HepG2 (cell line): ENCODE measurements around the gene ANXA11. TPM values are rescaled to one million over a fixed set of nuclear protein-coding genes. Genes with fewer than 3 reads are reported as not detected.

Experiments used
- ATAC-seq: fragments of 200-7000 bp; cut with Tn5 transposase; 3 replicates; pipeline ENCODE4 v1.9.1; 2020; ENCODE audit warnings: mild to moderate bottlenecking, moderate library complexity
- BruUV-seq: library from RNA; stranded (reverse); fragments of 400-500 nt; replicated peaks from 2 replicates; lab custom pipeline; 2021; lab: Mats Ljungman, UMichigan
- CTCF ChIA-PET: fragments of 300-600 bp; formaldehyde crosslinking; extraction: SDS; loops from one replicate; lab custom pipeline; 2021; ENCODE audit warnings: low total read pairs, inconsistent platforms, low intra/inter-chr PET ratio; lab: Yijun Ruan, JAX
- POLR2A ChIA-PET: fragments of 350-600 bp; sonication (Branson Sonifier 250); formaldehyde crosslinking; loops from one replicate; lab custom pipeline; 2020; ENCODE audit warnings: antibody characterized with exemption, inconsistent platforms; lab: Yijun Ruan, JAX
- DNase-seq: peaks from one replicate; pipeline ENCODE4 v3.0.0-alpha.2; 2015; ENCODE audit warnings: low spot score
- FAIRE-seq: peaks from 3 replicates; lab custom pipeline; 2011; peaks lifted over from hg19 to GRCh38; lab: Jason Lieb, UNC
- H2AFZ ChIP-seq: one replicate; pipeline ENCODE4 v1.6.1; 2011; ENCODE audit warnings: low read length, inconsistent platforms
- H3K27ac ChIP-seq: fragments of 300-600 bp; 3 replicates; pipeline ENCODE4 v1.8.0; 2011; ENCODE audit warnings: mixed run types, mild to moderate bottlenecking, mixed read lengths, low read length, inconsistent platforms; ENCODE audit not compliant: insufficient read depth; ENCODE audit errors: extremely low read length
- H3K27me3 ChIP-seq, 2 experiments: fragments of 200-600 bp in 1 of 2; 2 replicates in 1 of 2; 3 replicates in 1 of 2; pipeline versions ENCODE4 v1.6.0 to v1.8.0; 2011; ENCODE audit warnings: low read length in 2 of 2, mild to moderate bottlenecking in 2 of 2, moderate library complexity in 2 of 2, inconsistent platforms in 1 of 2; ENCODE audit not compliant: insufficient read depth in 2 of 2, control insufficient read depth in 1 of 2
- H3K36me3 ChIP-seq, 2 experiments: fragments of 200-600 bp in 1 of 2; replicated peaks in 1 of 2; 2 replicates in 1 of 2; 3 replicates in 1 of 2; pipeline versions ENCODE4 v1.5.1 to v1.8.0; 2011; ENCODE audit warnings: low read length in 2 of 2, inconsistent platforms in 1 of 2; ENCODE audit not compliant: insufficient read depth in 2 of 2, control insufficient read depth in 1 of 2
- H3K4me1 ChIP-seq: 2 replicates; pipeline ENCODE4 v1.5.1; 2012; ENCODE audit warnings: low read length, inconsistent platforms; ENCODE audit not compliant: insufficient read depth
- H3K4me2 ChIP-seq: 2 replicates; pipeline ENCODE4 v1.6.0; 2011; ENCODE audit warnings: low read depth, low read length, inconsistent platforms
- H3K4me3 ChIP-seq, 3 experiments: fragments of 200-600 bp in 1 of 3; sonication (generic), shearing (Covaris generic) in 1 of 3; replicated peaks in 1 of 3; 2 replicates each; pipeline ENCODE4 v1.5.1; 2011 to 2016; ENCODE audit warnings: low read length in 3 of 3, inconsistent platforms in 2 of 3, low read depth in 2 of 3, mild to moderate bottlenecking in 2 of 3, control low read depth in 1 of 3, mixed read lengths in 1 of 3; ENCODE audit not compliant: insufficient read depth in 1 of 3
- H3K79me2 ChIP-seq: one replicate; pipeline ENCODE4 v1.6.1; 2011; ENCODE audit warnings: low read length, inconsistent platforms; ENCODE audit not compliant: insufficient read depth
- H3K9ac ChIP-seq: 2 replicates; pipeline ENCODE4 v1.6.0; 2011; ENCODE audit warnings: mild to moderate bottlenecking, low read depth, low read length, inconsistent platforms; ENCODE audit not compliant: insufficient read depth
- H3K9me3 ChIP-seq: 2 replicates; pipeline ENCODE4 v1.5.1; 2012; ENCODE audit warnings: mild to moderate bottlenecking, low read length
- H4K20me1 ChIP-seq: 2 replicates; pipeline ENCODE4 v1.6.0; 2011; ENCODE audit warnings: inconsistent platforms, mild to moderate bottlenecking, low read length, moderate library complexity; ENCODE audit not compliant: insufficient read depth
- CBX5 ChIP-seq: sonication (generic); formaldehyde crosslinking; IDR thresholded peaks from 2 replicates; pipeline ENCODE4 v1.4.0; 2020; ENCODE audit warnings: missing genetic modification reagents, borderline replicate concordance
- NCOA1 ChIP-seq: sonication (generic); formaldehyde crosslinking; IDR thresholded peaks from 2 replicates; pipeline ENCODE4 v1.9.0; 2021; ENCODE audit warnings: missing genetic modification reagents
- NPAS2 ChIP-seq: sonication (generic); formaldehyde crosslinking; IDR thresholded peaks from 2 replicates; pipeline ENCODE4 v1.8.0; 2022; ENCODE audit warnings: mild to moderate bottlenecking, missing genetic modification reagents, borderline replicate concordance
- RBM22 ChIP-seq: fragments of 200-400 bp; formaldehyde crosslinking; optimal IDR thresholded peaks from 2 replicates; pipeline ENCODE3; 2017; ENCODE audit warnings: mild to moderate bottlenecking, low read length, moderate library complexity
- SMAD3 ChIP-seq: sonication (generic); formaldehyde crosslinking; IDR thresholded peaks from 2 replicates; pipeline ENCODE4 v1.4.0; 2020; ENCODE audit warnings: missing genetic modification reagents
- SYNCRIP ChIP-seq: fragments of 200-400 bp; formaldehyde crosslinking; IDR thresholded peaks from 2 replicates; pipeline ENCODE4 v1.6.1; 2018; ENCODE audit warnings: mild to moderate bottlenecking, low read depth, low read length; ENCODE audit not compliant: insufficient read depth
- TAF15 ChIP-seq: fragments of 200-400 bp; formaldehyde crosslinking; IDR thresholded peaks from one replicate; pipeline ENCODE4 v1.6.1; 2018; ENCODE audit warnings: mild to moderate bottlenecking, low read depth, low read length; ENCODE audit not compliant: poor library complexity, severe bottlenecking
- ZNF691 ChIP-seq: sonication (generic); formaldehyde crosslinking; IDR thresholded peaks from 2 replicates; pipeline ENCODE4 v1.4.0; 2020; ENCODE audit warnings: missing genetic modification reagents, low read depth, mild to moderate bottlenecking, borderline replicate concordance
- WGBS: methylation state at CpG from one replicate; pipeline ENCODE4 v1.1.6; 2017; ENCODE audit warnings: low lambda C conversion rate; 5-methylcytosine and 5-hydroxymethylcytosine counted together
- in situ Hi-C: cut with HindIII; loops from 2 replicates; pipeline ENCODE4 v1.10.0; 2017; ENCODE audit warnings: low pct_unique_long_range_greater_than_20kb; ENCODE audit not compliant: extremely low pct_ligation_motif_present
- intact Hi-C: fragments of 100-400 bp; cut with micrococcal nuclease; formaldehyde crosslinking; loops from one replicate; pipeline ENCODE4 v1.10.0; 2022; ENCODE audit not compliant: unreplicated experiment
- polyA plus RNA-seq, 8 experiments: library from polyadenylated mRNA; depleted of rRNA in 3 of 8; stranded (reverse) in 7 of 8; unstranded in 1 of 8; fragments of >200 nt; fragmentation: Illumina TruSeq in 4 of 8; extraction: Trizol in 4 of 8; gene quantifications; 2 replicates each; pipeline versions ENCODE4 v1.2.1 to v1.2.3, GENCODE V29; 2011 to 2016; ENCODE audit warnings: low read depth in 4 of 8, missing spikeins in 1 of 8, mixed read lengths in 1 of 8; ENCODE audit not compliant: insufficient read depth in 1 of 8
- total RNA-seq, 5 experiments: library from RNA; depleted of rRNA; stranded (reverse); fragments of >200 nt; fragmentation: Illumina TruSeq; extraction: Trizol; gene quantifications; 2 replicates each; pipeline ENCODE4 v1.2.3, GENCODE V29; 2016; ENCODE audit warnings: low read depth in 1 of 5

ANXA11 gene
- total and polyA plus RNA-seq, 2 of the 13 experiments (the other 11 are each of a cell fraction or from before 2014, with no cell fraction given), result 30.6 to 51.5 TPM

GRCh38 chr10:80183436-80183835 is 21.9 kb downstream of the ANXA11 start:
- no peak overlapping the region for H3K27ac ChIP-seq
- ChIA-PET CTCF (no interaction called here), POLR2A (no interaction called here)
- peaks cover 14% of the 10 kb centered on the region for H3K4me1 ChIP-seq
- BruUV-seq, result no TSS peak
- ATAC-seq, result no peak
- peaks cover 8% of the 10 kb centered on the region for H4K20me1 ChIP-seq
- no peak overlapping the region for H3K4me3 ChIP-seq
- no peak overlapping the region for H2AFZ ChIP-seq
- FAIRE-seq, result no peak
- H3K79me2 ChIP-seq, result peaks cover 20% of the 10 kb centered on the region
- no peaks in the 10 kb centered on the region for H3K36me3 ChIP-seq
- no peaks in the 10 kb centered on the region for H3K27me3 ChIP-seq
- WGBS, result 93% methylated on average over 4 of the region's 4 CpGs
- H3K4me2 ChIP-seq, result no peak overlapping the region
- H3K9ac ChIP-seq, result no peak overlapping the region
- no peaks in the 10 kb centered on the region for H3K9me3 ChIP-seq
- in situ Hi-C loops (no loop called here), intact Hi-C loops (no loop called here)
- DNase-seq, result no peak
- no peak for TF ChIP-seq SMAD3 (CRISPR knock-in tag)
- no peak for TF ChIP-seq NPAS2
- TF ChIP-seq TAF15, result no peak
- TF ChIP-seq NCOA1 (CRISPR knock-in tag), result no peak
- TF ChIP-seq CBX5 (CRISPR knock-in tag), result no peak
- TF ChIP-seq SYNCRIP, result no peak

GRCh38 chr10:80182986-80183385 is 22.4 kb downstream of the ANXA11 start:
- Histone ChIP-seq H4K20me1 (peaks cover 8% of the 10 kb centered on the region), H3K79me2 (peaks cover 22% of the 10 kb centered on the region), H3K27ac (no peak overlapping the region), H3K9me3 (no peaks in the 10 kb centered on the region), H3K4me1 (peaks cover 16% of the 10 kb centered on the region), H3K4me3 (no peak overlapping the region), H3K27me3 (no peaks in the 10 kb centered on the region), H3K9ac (no peak overlapping the region), H3K4me2 (no peak overlapping the region), H2AFZ (no peak overlapping the region), H3K36me3 (no peaks in the 10 kb centered on the region)
- no TSS peak for BruUV-seq
- ChIA-PET POLR2A (no interaction called here), CTCF (no interaction called here)
- no peak for FAIRE-seq
- in situ Hi-C loops, result no loop called here
- no peak for ATAC-seq
- intact Hi-C loops, result no loop called here
- no peak for DNase-seq
- 100% methylated on average over 4 of the region's 6 CpGs for WGBS
- TF ChIP-seq RBM22 (peak; percentile 28), ZNF691 (no peak)
